ENCODE results near the gene NOXA1. TPM values are rescaled to one million over a fixed set of nuclear protein-coding genes. Genes with fewer than 3 reads are reported as not detected.
A peak's percentile ranks its signal among the peaks of the same experiment; 100 is the strongest.

NOXA1 gene
- total and polyA plus RNA-seq, 8 donors, result 6.6 to 45.5 (median 12.6) TPM

DNA sequence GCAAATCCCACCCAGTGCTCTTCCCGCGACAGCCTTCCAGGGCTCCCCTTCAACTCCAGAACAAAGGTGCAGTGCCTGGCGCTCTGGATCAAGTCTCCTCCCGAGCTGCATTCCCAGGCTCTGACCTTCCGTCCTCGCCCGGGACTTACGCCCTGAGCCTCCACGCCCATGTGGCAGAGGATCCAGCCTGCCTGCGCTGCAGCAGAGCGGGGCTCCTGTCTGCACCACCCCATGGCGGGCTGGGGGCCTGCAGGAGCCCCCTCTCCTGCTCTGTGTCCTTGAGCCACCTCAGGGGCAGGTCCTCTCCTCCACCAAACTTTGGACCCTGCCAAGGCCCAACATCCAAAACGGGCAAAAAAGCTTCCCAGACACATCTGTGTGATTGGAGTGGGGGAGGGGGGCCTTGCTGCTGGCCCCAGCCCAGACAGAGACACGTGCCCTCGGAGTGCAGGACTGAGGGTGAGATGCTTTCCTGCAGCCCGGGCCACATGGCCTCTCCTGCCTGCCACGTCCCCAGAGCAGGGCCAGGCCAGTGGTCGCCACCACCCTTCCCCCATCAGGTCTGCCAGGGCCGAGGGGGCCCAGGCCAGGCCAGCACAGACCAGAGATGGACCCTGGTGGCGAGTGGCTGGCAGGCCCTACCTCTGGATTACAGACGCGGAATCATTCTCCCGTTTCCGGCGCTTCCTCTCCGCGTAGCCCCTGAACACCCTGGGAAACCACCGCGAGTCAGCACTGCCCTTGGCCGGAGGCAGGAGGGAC, 31.6 kb downstream of the NOXA1 start:
- DNase-seq, result peak; percentile 27 to 83 (median 57)
- Histone ChIP-seq H3K27me3 (no peaks in the 10 kb centered on the region), H3K36me3 (peaks cover 0 to 8% (median 0%) of the 10 kb centered on the region in 3 donors), H3K9me3 (no peaks in the 10 kb centered on the region), H3K4me3 (peak overlapping the region in 2 of 4 donors; percentile 8 to 38), H3K27ac (peak overlapping the region in 2 of 4 donors; percentile 24 to 28), H3K4me1 (peaks cover 0 to 22% (median 3%) of the 10 kb centered on the region in 3 donors)
- WGBS, 2 donors, result 69 to 72% methylated on average over 30 of the region's 30 CpGs
- peak in 1 of 4 donors; percentile 1 for ATAC-seq
- TF ChIP-seq, protein P1, sequence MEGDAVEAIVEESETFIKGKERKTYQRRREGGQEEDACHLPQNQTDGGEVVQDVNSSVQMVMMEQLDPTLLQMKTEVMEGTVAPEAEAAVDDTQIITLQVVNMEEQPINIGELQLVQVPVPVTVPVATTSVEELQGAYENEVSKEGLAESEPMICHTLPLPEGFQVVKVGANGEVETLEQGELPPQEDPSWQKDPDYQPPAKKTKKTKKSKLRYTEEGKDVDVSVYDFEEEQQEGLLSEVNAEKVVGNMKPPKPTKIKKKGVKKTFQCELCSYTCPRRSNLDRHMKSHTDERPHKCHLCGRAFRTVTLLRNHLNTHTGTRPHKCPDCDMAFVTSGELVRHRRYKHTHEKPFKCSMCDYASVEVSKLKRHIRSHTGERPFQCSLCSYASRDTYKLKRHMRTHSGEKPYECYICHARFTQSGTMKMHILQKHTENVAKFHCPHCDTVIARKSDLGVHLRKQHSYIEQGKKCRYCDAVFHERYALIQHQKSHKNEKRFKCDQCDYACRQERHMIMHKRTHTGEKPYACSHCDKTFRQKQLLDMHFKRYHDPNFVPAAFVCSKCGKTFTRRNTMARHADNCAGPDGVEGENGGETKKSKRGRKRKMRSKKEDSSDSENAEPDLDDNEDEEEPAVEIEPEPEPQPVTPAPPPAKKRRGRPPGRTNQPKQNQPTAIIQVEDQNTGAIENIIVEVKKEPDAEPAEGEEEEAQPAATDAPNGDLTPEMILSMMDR (IDR thresholded peaks at IDR 0.05), result no peak
- intact Hi-C loops (cut with DNase I), result no loop called here
- FAIRE-seq, result no peak

DNA sequence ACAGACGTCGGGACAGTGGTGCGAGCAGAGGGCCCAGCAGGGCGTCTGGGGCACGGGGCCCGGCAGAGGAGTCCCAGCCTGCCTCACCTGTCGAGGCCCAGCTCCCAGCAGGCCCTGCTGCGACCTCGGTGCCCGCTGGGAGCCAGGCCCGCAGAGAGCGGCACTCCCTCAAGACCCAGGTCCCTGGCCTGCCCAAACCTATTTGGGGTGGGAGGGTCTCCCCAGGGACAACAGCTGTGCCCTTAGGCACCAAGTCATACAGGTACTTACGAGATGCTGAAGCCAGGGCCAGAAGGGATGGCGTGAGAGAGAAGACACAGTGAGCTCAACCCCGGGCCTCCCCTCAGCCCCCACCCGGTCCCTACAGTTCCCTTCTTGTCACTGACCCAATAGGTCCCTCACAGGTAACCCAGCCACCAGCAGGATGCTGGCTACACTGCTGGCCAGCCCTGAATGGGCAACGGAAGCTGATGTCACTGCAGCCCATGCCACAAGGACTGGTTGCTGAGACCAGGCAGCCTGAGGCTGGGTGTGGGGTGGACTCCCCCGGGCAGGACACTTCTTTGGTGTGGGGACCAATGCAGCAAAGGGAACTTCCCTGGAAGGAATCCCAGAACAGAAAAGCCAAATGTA, 32.3 kb downstream of the NOXA1 start:
- TF ChIP-seq, protein P1 (IDR thresholded peaks at IDR 0.05), result no peak
- DNase-seq (peak in 5 of 6 donors; percentile 13 to 65 (median 36)), FAIRE-seq (no peak), ATAC-seq (no peak)
- H3K4me3 ChIP-seq, result no peak overlapping the region
- 87 to 93% methylated on average over 18 of the region's 18 CpGs for WGBS, 2 donors
- peaks cover 0 to 8% (median 0%) of the 10 kb centered on the region in 3 donors for H3K36me3 ChIP-seq
- H3K4me1 ChIP-seq, result peaks cover 0 to 22% (median 3%) of the 10 kb centered on the region in 3 donors
- H3K9me3 ChIP-seq, result no peaks in the 10 kb centered on the region
- no peak overlapping the region for H3K27ac ChIP-seq
- no peaks in the 10 kb centered on the region for H3K27me3 ChIP-seq
- intact Hi-C loops (cut with DNase I), result no loop called here

DNA sequence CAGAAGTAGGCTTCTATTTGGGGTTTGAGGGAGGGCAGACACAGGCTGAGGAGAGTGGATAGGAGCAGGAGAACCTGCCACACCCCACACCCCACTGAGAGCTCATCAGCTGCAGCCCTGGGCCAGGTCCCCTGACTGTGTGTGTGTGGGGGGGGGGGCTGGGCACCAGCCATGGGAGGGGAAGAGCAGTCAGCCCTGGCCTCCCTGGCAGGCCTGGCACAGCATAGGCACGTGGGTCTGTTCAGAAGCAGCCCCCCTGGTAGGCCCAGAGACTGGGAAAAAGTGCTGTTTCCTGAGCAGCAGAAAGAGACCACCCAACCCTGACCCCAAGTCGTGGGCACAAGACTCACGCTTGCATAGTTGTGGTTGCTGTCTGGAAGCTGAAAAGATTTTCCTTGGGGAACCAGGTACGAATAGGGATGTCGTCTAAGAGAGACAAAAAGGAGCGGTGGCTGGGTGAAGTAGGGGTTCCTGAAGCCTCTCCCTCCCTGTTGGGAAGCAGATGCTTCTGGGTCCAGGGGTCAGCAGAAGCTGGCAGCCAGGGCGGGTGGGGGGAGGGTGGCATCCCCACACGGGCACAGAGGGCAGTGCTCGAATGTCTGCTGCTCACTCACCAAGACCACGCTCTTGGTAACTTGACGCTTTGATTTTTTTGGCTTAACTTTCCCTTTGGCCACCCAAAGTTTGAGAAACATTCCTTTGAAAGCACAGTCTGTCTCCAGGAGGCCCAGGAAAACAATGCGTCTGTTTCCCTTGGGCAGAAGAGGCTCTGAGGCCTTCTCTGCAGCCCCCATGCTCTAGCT, 33.1 kb downstream of the NOXA1 start:
- no peaks in the 10 kb centered on the region for H3K9me3 ChIP-seq
- DNase-seq (peak in 4 of 6 donors; percentile 4 to 36 (median 32)), ATAC-seq (no peak), FAIRE-seq (no peak)
- 79 to 83% methylated on average over 12 of the region's 12 CpGs for WGBS, 2 donors
- TF ChIP-seq, protein P1 (IDR thresholded peaks at IDR 0.05), result no peak
- H3K4me1 ChIP-seq, result peaks cover 0 to 22% (median 3%) of the 10 kb centered on the region in 3 donors
- H3K27ac ChIP-seq, result no peak overlapping the region
- H3K36me3 ChIP-seq, result peaks cover 0 to 8% (median 0%) of the 10 kb centered on the region in 3 donors
- intact Hi-C loops (cut with DNase I), result no loop called here
- H3K27me3 ChIP-seq, result no peaks in the 10 kb centered on the region
- no peak overlapping the region for H3K4me3 ChIP-seq

DNA sequence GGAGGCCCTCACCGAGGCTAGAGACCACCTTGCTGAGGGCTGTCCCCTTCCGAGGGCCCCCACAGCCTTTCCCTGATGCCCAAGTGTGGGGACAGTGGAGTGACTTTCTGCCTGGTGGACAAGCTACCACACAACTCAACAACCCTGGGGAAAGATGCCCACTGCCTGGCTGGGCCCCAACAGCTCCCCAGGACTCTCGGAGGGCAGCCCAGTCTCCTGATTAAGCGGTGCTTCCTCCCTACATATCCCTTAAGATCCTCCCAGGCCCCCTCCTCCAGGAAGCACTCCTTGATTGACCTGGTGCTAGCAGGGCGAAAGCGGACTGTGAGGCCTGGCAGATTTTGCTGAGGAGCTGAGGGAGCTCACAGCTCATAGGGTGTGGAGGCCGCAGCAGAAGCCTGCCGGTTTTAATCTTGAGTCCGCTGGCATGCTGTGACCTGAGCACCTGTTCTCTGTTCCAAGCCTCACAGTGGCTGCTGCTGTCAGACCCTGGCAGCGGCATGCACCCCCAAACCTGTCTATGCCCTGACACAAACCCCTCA, 33.7 kb downstream of the NOXA1 start:
- 54 to 62% methylated on average over 10 of the region's 10 CpGs for WGBS, 2 donors
- H3K36me3 ChIP-seq, result peaks cover 0 to 8% (median 0%) of the 10 kb centered on the region in 3 donors
- intact Hi-C loops (cut with DNase I), result no loop called here
- ATAC-seq (peak in 3 of 4 donors; percentile 6 to 16 (median 11)), FAIRE-seq (no peak), DNase-seq (peak in 2 of 6 donors; percentile 45 to 59)
- H3K27ac ChIP-seq, result peak overlapping the region; percentile 30 to 58 (median 41)
- TF ChIP-seq, protein P1 (IDR thresholded peaks at IDR 0.05), result no peak
- H3K27me3 ChIP-seq, result no peaks in the 10 kb centered on the region
- peaks cover 0 to 22% (median 3%) of the 10 kb centered on the region in 3 donors for H3K4me1 ChIP-seq
- H3K9me3 ChIP-seq, result no peaks in the 10 kb centered on the region
- peak overlapping the region in 2 of 4 donors; percentile 67 to 74 for H3K4me3 ChIP-seq

Data from pancreas (tissue), 10 donors.